Measurements from ENCODE around the gene LRP1B. TPM values are rescaled to one million over a fixed set of nuclear protein-coding genes. Genes with fewer than 3 reads are reported as not detected.

Gene LRP1B
- total RNA-seq, 2 donors from 2014 or later = 0.79 to 1.8 TPM

- H3K4me1 Mint-ChIP-seq = no peaks in the 10 kb centered on the region
- no peaks in the 10 kb centered on the region for H3K36me3 Mint-ChIP-seq (ENCODE audit: low read depth)
- no peaks in the 10 kb centered on the region for H3K36me3 ChIP-seq (ENCODE audit: control insufficient read depth, insufficient read depth, low read length)
- 98 to 100% methylated on average over 1 of the region's 1 CpG for WGBS, 2 experiments (ENCODE audit: insufficient coverage in 1 of 2, insufficient read length in 1 of 2)
- no peaks in the 10 kb centered on the region for H3K27me3 ChIP-seq (ENCODE audit: control insufficient read depth, insufficient read depth, low read length, poor library complexity, severe bottlenecking)
- H3K4me3 Mint-ChIP-seq = no peak overlapping the region
- H3K27ac ChIP-seq (ENCODE audit: low read depth, low read length) = no peak overlapping the region
- no peak overlapping the region for H3K9ac ChIP-seq (ENCODE audit: extremely low read depth, low read length, poor library complexity, severe bottlenecking)
- H3K27me3 Mint-ChIP-seq (ENCODE audit: insufficient read depth) = no peaks in the 10 kb centered on the region
- TF ChIP-seq CTCF (conservative IDR thresholded peaks at IDR 0.05) = no peak
- H3K9me3 Mint-ChIP-seq = no peaks in the 10 kb centered on the region
- H3K9me3 ChIP-seq (ENCODE audit: control insufficient read depth, low read length) = no peaks in the 10 kb centered on the region
- H3K4me3 ChIP-seq (ENCODE audit: low read length) = no peak overlapping the region
- DNase-seq = no peak
- H3K4me1 ChIP-seq (ENCODE audit: control insufficient read depth, insufficient read depth, low read length) = no peaks in the 10 kb centered on the region
- H3K27ac Mint-ChIP-seq = no peak overlapping the region
Observed at GRCh38 chr2:140363131-140363530, 1767.7 kb downstream of the LRP1B start.

GRCh38 chr2:140362361-140362760 lies 1768.5 kb downstream of the LRP1B start:
- Mint-ChIP-seq H3K36me3 (ENCODE audit: low read depth) (no peaks in the 10 kb centered on the region), H3K9me3 (no peaks in the 10 kb centered on the region), H3K27ac (no peak overlapping the region), H3K27me3 (ENCODE audit: insufficient read depth) (no peaks in the 10 kb centered on the region), H3K4me1 (no peaks in the 10 kb centered on the region), H3K4me3 (no peak overlapping the region)
- no peak overlapping the region for H3K4me3 ChIP-seq (ENCODE audit: low read length)
- DNase-seq = no peak
- no peak overlapping the region for H3K9ac ChIP-seq (ENCODE audit: extremely low read depth, low read length, poor library complexity, severe bottlenecking)
- no peaks in the 10 kb centered on the region for H3K27me3 ChIP-seq (ENCODE audit: control insufficient read depth, insufficient read depth, low read length, poor library complexity, severe bottlenecking)
- no peaks in the 10 kb centered on the region for H3K36me3 ChIP-seq (ENCODE audit: control insufficient read depth, insufficient read depth, low read length)
- WGBS, 2 experiments (ENCODE audit: insufficient coverage in 1 of 2, insufficient read length in 1 of 2) = 97 to 100% methylated on average over 1 of the region's 1 CpG
- H3K9me3 ChIP-seq (ENCODE audit: control insufficient read depth, low read length) = no peaks in the 10 kb centered on the region
- no peak for TF ChIP-seq CTCF (conservative IDR thresholded peaks at IDR 0.05)
- no peaks in the 10 kb centered on the region for H3K4me1 ChIP-seq (ENCODE audit: control insufficient read depth, insufficient read depth, low read length)
- no peak overlapping the region for H3K27ac ChIP-seq (ENCODE audit: low read depth, low read length)

GRCh38 chr2:140359056-140359771 lies 1771.6 kb downstream of the LRP1B start:
- H3K27ac ChIP-seq (ENCODE audit: low read depth, low read length) = no peak overlapping the region
- H3K4me3 ChIP-seq (ENCODE audit: low read length) = no peak overlapping the region
- H3K4me1 ChIP-seq (ENCODE audit: control insufficient read depth, insufficient read depth, low read length) = no peaks in the 10 kb centered on the region
- 86 to 100% methylated on average over 1 to 2 of the region's 2 CpGs for WGBS, 2 experiments (ENCODE audit: insufficient coverage in 1 of 2, insufficient read length in 1 of 2)
- Mint-ChIP-seq H3K27ac (no peak overlapping the region), H3K27me3 (ENCODE audit: insufficient read depth) (no peaks in the 10 kb centered on the region), H3K4me3 (no peak overlapping the region), H3K4me1 (peaks cover 4% of the 10 kb centered on the region), H3K9me3 (no peaks in the 10 kb centered on the region), H3K36me3 (ENCODE audit: low read depth) (no peaks in the 10 kb centered on the region)
- no peaks in the 10 kb centered on the region for H3K27me3 ChIP-seq (ENCODE audit: control insufficient read depth, insufficient read depth, low read length, poor library complexity, severe bottlenecking)
- no peak for DNase-seq
- no peaks in the 10 kb centered on the region for H3K9me3 ChIP-seq (ENCODE audit: control insufficient read depth, low read length)
- no peak overlapping the region for H3K9ac ChIP-seq (ENCODE audit: extremely low read depth, low read length, poor library complexity, severe bottlenecking)
- no peak for TF ChIP-seq CTCF (conservative IDR thresholded peaks at IDR 0.05)
- H3K36me3 ChIP-seq (ENCODE audit: control insufficient read depth, insufficient read depth, low read length) = no peaks in the 10 kb centered on the region
